Superior temporal gyrus (tissue), 1 donor: ENCODE measurements around the gene SLC12A2.

Experiments
- DNase-seq: peaks from one replicate; pipeline ENCODE4 v3.0.0-alpha.2; 2016; ENCODE audit errors: extremely low spot score

The SLC12A2 gene

GRCh38 chr5:128083033-128083810, at the start of gene SLC12A2:
Gene SLC12A2, plus strand, starts transcription at chr5:128083766. Its CDS starts 189 bp downstream, at chr5:128083955.
- peak; percentile 90 for DNase-seq

GRCh38 chr5:128035689-128036088, 47.9 kb upstream of the SLC12A2 start:
- DNase-seq: no peak

GRCh38 chr5:128036950-128037349, 46.6 kb upstream of the SLC12A2 start:
- DNase-seq: no peak

- no peak for DNase-seq
Measured at GRCh38 chr5:128038643-128039042, 44.9 kb upstream of the SLC12A2 start.

- no peak for DNase-seq
Measured at GRCh38 chr5:128040927-128041326, 42.6 kb upstream of the SLC12A2 start.

GRCh38 chr5:128052780-128053179, 30.8 kb upstream of the SLC12A2 start:
- DNase-seq: no peak

- DNase-seq: no peak
Measured at GRCh38 chr5:128053291-128053954, 30.1 kb upstream of the SLC12A2 start.

GRCh38 chr5:128060644-128061385, 22.8 kb upstream of the SLC12A2 start:
- no peak for DNase-seq

GRCh38 chr5:128062172-128062746, 21.3 kb upstream of the SLC12A2 start:
- no peak for DNase-seq

GRCh38 chr5:128074171-128074570, 9.4 kb upstream of the SLC12A2 start:
- no peak for DNase-seq

- DNase-seq: no peak
Measured at GRCh38 chr5:128074953-128075352, 8.6 kb upstream of the SLC12A2 start.

GRCh38 chr5:128077526-128077925, 6.0 kb upstream of the SLC12A2 start:
- no peak for DNase-seq

GRCh38 chr5:128081111-128081851, 2.3 kb upstream of the SLC12A2 start:
- no peak for DNase-seq

- DNase-seq: peak; percentile 73
Measured at GRCh38 chr5:128082551-128083032, 974 bp upstream of the SLC12A2 start.

- DNase-seq: no peak
Measured at GRCh38 chr5:128083811-128084227, 253 bp downstream of the SLC12A2 start.

- peak; percentile 67 for DNase-seq
Measured at GRCh38 chr5:128084228-128085167, 932 bp downstream of the SLC12A2 start.

GRCh38 chr5:128085413-128085812, 1.8 kb downstream of the SLC12A2 start:
- peak; percentile 63 for DNase-seq

GRCh38 chr5:128091579-128091978, 8.0 kb downstream of the SLC12A2 start:
- no peak for DNase-seq

GRCh38 chr5:128092144-128092543, 8.6 kb downstream of the SLC12A2 start:
- no peak for DNase-seq

GRCh38 chr5:128093368-128093767, 9.8 kb downstream of the SLC12A2 start:
- DNase-seq: peak; percentile 67
